ENCODE data around the gene ZSCAN21.

The ZSCAN21 gene

DNA sequence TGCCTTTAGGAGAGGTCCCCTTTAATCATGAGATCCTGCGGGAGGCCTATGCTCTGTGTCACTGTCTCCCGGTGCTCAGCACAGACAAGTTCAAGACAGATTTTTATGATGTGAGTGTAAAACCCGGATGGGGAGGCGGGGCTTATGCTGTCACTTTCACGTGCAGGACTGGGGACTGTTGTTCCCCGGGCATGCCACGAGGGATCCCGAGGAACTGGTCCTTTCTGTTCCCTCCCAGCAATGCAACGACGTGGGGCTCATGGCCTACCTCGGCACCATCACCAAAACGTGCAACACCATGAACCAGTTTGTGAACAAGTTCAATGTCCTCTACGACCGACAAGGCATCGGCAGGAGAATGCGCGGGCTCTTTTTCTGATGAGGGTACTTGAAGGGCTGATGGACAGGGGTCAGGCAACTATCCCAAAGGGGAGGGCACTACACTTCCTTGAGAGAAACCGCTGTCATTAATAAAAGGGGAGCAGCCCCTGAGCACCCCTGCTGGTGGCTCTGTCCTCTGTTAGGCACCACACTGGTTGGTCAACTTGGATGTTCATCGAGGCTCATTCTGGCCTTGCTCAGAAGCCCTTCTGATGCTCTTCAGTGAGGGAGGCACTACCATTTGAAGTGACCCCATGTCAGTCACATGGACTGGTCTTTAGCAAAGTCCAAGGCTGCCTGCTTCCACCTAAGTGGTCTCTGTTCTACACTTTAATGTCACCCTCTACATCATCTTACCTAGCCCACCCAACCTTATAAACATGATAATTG, 42.0 kb downstream of the ZSCAN21 start:
- DNase-seq (ENCODE audit: low read depth), result no peak
- no peak overlapping the region for H3K4me3 ChIP-seq (ENCODE audit: low read depth, low read length)

DNA sequence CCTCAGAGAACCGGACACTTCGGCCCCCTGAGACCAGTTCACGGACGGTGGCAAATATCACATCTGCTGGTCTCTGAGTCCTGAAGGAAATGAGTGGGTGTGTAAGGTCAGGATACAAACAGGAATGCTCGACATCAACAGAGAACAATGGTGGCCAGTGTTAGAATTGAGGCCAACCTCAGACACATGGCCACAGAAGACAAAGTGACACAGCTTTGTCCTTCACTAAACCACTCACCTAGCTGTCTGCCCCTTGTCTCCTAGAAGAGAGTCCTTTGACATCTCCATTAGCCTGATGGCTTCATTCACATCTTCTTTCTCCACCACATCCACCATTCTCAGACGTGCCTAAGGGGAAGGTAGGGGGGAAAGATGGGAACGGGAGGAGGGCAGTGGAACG, 43.5 kb downstream of the ZSCAN21 start:
- no peak overlapping the region for H3K4me3 ChIP-seq (ENCODE audit: low read depth, low read length)
- no peak for DNase-seq (ENCODE audit: low read depth)

DNA sequence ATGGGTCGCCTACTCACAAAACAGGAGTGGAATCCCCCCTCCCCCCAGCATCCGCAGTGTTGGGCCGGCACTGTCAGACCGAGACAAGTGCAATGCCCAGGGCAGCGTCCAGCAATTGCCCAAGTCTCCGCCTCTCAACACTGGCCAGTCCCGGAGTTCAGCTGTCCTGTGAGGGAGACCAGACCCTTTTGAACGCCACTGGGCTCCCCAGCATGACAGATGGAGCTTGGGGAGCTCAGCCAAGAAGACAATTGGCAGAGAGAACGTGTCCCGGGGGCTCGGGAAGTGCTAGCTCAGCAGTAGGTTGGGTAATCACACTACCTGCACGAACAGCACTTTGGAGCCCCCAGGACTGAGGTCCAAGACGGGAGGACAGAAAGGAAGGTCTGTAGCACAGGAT, 43.9 kb downstream of the ZSCAN21 start:
- H3K4me3 ChIP-seq (ENCODE audit: low read depth, low read length), result no peak overlapping the region
- DNase-seq (ENCODE audit: low read depth), result no peak

DNA sequence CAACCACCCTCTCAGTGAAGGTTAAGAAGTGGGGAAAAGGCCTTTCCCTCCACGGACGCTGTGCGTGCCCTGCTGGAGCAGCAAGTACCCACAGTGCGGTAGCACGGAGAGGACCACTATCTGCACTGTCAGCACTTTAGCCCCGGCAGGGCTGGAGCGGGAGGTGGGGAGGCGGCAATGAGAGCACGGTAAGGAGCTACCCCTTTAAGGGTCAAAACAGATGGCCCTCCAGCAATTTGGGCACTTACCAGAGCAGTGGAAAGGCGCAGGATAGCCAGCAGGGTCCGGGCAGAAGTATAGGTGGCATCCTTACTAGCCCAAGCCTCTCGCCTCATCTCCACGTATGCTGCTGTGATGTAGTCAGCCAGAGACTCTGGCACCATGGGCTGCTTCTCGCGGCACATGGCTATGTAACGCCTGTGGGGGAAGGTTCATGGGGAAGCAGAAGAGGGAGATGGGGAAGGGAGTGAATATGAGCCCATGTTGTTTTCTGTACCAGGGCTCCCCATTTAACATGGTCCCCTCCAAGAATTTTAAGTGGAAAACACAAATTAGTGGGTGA, 44.4 kb downstream of the ZSCAN21 start:
- no peak for DNase-seq (ENCODE audit: low read depth)

DNA sequence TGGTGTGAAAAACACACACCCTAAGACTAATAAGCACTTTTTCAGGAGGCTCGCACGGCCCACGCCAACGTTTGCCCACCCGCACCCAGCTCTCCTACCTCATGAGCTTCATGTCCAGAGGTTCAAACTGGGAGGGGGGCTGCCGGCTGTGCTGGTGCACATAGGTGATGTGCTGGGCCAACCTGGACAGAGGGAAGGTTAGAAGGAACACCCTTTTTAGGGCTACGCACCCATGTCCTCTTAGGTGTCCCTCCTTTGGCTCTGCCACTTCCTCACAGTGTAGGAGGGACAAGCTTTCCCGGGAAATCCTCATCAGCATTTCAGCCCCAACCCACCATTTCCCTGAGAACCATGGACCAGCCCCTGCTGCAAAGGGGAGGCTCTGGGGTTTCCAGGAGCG, 45.7 kb downstream of the ZSCAN21 start:
- H3K4me3 ChIP-seq (ENCODE audit: low read depth, low read length), result no peak overlapping the region
- no peak for DNase-seq (ENCODE audit: low read depth)

More for the DNA sequence above, 44.4 kb downstream of the ZSCAN21 start:
- no peak overlapping the region for H3K4me3 ChIP-seq (ENCODE audit: low read depth, low read length)

DNA sequence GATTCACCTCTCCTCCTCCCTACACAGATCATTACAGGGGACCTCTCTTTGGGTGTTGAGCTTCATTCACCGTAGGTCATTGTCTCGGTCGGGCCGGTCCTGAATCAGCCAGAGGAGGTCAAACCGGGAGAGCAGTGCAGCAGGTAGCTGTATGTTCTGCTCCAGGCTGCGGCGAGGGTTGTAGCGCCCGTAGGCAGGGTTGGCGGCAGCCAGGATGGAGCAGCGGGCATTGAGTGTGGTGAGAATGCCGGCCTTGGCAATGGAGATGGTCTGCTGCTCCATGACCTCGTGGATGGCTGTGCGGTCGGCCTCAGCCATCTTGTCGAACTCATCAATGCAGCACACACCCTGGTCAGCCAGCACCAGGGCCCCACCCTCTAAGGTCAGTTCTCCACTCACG, 46.1 kb downstream of the ZSCAN21 start:
- no peak overlapping the region for H3K4me3 ChIP-seq (ENCODE audit: low read depth, low read length)
- DNase-seq (ENCODE audit: low read depth), result no peak

DNA sequence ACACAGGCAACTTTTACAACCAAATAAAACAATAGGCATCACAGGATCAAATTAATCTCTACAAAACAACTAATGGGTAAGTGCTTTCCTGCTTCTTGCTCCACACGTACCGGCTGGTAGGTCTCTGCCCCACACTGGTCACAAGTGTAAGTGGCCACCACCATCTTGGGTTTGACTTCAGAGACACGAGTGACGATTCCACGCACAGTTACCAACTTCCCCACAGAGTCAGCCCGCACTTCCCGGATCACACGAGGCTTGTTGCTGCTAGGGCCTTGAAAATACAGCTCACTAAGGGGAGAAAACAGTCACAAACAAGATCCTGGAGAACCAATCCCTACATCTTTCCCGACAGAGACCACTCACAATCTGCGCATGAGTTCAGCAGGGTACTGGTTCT, 49.3 kb downstream of the ZSCAN21 start:
- H3K4me3 ChIP-seq (ENCODE audit: low read depth, low read length), result no peak overlapping the region
- DNase-seq (ENCODE audit: low read depth), result no peak

DNA sequence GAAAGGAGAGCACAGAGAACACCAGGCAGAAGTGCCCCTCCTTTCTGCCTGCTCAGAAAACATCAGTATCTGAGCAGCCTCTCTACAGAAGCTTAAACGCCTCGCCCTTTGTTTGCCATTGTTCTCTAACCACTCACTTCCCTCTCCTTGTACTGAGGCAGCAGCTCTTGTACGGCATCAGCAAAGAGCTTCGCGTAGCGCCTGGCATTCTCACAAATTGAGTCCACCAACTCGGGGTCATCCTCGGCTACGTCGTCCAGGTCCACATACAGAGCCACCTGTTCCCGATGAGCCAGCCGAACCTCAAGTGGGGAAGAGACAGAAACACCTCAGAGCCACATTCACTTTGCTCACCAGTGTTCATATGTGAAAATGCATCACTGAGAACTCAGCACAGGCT, 49.9 kb downstream of the ZSCAN21 start:
- H3K4me3 ChIP-seq (ENCODE audit: low read depth, low read length), result peak overlapping the region; percentile 86
- DNase-seq (ENCODE audit: low read depth), result no peak

DNA sequence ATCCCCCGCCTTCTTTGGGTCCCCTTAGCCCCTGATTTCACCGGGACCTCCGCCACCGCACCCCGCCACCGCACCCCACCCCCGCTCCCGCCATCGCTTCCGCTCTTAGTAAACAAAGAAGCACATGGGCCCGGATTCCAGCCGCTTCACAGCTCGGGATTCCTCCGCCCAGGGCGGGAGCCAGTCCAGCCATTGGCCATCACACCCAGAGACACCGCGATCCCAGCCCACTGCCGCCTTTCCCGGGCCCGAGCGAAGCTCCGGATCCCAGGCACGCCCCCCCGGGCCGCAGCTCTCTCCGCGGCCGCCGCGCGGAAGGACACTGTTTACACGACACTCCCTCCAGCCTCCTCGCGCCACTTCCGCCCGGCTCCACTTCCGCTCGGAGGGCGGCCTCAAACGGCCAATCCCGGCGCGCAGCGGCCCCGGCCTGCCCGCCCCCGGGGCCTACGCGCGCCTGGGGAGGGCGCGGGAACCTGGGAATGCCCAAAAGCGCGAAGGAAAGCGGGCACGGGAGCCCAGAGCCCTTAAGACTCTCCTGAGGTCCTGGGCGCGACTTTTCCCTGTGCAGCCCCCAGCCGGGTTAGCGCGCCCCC, 50.9 kb downstream of the ZSCAN21 start:
- peak overlapping the region; percentile 86 for H3K4me3 ChIP-seq (ENCODE audit: low read depth, low read length)
- DNase-seq (ENCODE audit: low read depth), result peak; percentile 98

DNA sequence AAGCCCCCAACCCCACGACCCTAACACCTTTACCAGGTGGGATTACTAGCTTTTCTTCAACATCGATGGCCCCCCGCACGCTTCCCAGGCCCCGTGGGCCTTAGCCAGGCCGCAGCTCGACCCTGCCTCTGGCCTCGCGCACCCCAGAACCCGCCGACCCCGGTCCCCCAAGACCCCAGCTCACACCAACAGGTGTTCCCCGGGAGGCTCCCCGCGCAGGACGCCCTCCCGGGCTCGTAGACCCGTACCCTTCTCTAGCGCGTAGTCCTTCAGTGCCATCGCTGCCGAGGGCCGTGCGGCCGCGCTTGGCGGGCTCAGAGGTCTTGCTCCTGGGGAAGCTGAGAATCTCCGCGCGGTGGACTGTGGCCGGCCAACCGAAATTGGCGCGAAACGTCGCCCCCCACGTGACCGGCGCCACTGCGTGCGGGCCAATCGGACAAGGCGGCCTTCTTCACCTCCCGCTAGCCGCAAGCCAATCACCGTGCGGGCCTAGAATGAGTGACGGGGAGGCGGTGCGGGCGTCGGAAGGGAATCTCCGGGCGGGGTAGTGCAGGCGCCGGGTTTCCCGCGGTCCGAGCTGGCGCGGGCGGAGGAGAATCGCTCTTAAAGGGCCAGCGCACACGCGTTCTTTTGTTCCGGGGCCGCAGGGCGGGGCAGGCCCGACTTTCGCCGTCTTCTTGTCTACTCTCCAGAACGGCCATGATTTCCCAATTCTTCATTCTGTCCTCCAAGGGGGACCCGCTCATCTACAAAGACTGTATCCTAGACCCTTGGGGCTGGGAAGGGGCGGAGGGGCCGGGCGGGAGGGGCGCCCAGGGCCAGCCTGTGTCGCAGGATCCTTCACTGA, 51.7 kb downstream of the ZSCAN21 start, which contains the start of the genes AP4M1 and MCM7:
Gene AP4M1 (plus strand): TSS at position 628 of the 847 bp plus-strand sequence. CDS start 72 bp downstream, at position 700.
Gene MCM7 (minus strand): TSS at position 382 of the 847 bp plus-strand sequence. CDS start 103 bp downstream, at position 279.
- DNase-seq (ENCODE audit: low read depth), result peak; percentile 98
- peak within 1 kb of the TSS; percentile 86 for H3K4me3 ChIP-seq (ENCODE audit: low read depth, low read length)

DNA sequence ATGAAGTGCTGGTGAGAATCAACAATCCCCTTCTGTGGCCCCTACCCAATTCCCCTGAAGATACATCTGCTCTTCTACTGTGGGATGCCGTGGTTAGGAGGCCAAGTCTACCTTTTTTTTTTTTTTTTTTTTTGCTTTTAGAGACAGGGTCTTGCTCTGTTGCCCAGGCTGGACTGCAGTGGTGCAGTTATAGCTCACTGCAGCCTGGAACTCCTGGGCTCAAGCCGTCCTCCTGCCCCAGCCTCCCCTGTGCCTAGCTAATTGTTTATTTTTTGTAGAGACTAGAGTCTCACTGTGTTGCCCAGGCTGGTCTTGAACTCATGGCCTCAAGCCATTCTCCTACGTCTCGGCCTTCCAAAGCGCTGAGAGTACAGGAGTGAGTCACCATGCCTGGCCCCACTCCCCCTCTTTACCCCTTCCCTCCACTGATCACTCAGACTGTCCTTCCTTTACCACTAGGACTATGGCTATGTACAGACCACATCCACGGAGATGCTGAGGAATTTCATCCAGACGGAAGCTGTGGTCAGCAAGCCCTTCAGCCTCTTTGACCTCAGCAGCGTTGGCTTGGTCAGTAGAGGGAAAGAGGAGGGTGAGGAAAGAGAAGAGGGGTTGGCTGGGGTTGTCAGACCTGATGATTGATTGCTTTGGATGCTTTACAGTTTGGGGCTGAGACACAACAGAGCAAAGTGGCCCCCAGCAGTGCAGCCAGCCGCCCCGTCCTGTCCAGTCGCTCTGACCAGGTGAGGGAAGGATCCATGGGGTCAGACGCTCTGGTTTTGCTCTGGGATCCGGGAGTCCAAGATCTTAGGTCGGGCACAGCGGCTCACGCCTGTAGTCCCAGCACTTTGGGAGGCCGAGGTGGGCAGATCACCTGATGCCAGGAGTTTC, 53.6 kb downstream of the ZSCAN21 start:
- H3K4me3 ChIP-seq (ENCODE audit: low read depth, low read length), result peak overlapping the region; percentile 86
- peak; percentile 26 for DNase-seq (ENCODE audit: low read depth)

DNA sequence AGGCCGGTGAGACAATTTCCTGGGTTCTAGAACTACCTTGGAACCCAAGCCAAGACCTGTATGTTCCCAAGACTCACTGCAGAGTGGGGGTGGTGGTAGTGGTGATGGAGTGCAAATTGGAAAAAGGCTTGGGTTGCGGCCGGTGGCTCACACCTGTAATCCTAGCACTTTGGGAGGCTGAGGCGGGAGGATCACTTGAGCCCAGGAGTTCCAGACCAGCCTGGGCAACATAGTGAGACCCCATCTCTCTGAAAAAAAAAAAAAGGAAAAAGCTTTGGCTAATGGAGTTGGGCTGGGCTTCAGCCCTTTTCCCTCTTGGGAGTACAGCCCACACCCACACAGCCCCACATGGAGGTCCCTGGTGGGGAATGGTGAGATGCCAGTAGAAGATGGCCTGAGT, 56.0 kb downstream of the ZSCAN21 start:
- no peak for DNase-seq (ENCODE audit: low read depth)
- H3K4me3 ChIP-seq (ENCODE audit: low read depth, low read length), result no peak overlapping the region

DNA sequence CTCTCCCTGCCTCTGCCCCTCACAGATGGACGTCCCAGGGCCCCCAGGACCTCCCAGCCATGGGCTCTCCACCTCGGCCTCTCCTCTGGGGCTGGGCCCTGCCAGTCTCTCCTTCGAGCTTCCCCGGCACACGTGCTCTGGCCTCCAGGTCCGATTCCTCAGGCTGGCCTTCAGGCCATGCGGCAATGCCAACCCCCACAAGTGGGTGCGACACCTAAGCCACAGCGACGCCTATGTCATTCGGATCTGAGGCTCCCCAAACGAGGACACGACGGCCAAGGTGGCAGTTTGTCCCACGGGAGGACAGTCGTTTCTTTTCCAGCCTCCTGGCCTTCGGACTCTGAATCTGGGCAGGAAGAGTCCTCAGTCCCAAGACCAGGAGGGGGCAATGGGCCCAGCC, 57.1 kb downstream of the ZSCAN21 start:
- no peak for DNase-seq (ENCODE audit: low read depth)
- H3K4me3 ChIP-seq (ENCODE audit: low read depth, low read length), result no peak overlapping the region

DNA sequence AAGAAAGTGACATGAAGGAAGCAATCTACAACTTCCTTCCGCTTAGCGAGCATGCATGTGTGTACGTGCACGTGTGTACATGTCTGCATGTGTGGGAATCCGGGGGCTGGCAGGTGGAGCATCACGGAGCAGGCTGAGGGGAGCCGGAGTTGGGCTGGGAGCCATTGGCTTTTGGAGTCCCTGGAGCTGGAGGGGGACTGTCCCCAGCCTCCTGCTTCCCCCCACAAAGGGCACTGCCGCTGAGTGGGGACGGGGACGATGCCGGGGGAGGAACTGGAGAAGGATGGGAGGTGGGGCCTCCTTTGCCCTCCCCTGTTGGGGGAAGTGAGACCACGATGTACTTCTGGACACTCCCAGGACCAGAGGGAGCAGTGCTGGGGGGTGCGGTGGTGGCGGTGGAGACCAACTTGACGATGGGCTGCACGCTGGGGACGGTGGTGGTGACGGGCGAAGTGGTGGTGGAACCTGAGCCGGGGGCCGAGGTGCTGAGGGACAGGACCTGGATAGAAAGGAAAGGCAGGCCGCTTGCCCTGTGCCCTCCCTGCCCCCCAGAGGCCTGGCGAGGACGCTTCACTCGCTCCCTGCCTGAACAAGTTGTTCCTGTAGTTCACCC, 57.7 kb downstream of the ZSCAN21 start:
- DNase-seq (ENCODE audit: low read depth), result no peak
- H3K4me3 ChIP-seq (ENCODE audit: low read depth, low read length), result no peak overlapping the region

DNA sequence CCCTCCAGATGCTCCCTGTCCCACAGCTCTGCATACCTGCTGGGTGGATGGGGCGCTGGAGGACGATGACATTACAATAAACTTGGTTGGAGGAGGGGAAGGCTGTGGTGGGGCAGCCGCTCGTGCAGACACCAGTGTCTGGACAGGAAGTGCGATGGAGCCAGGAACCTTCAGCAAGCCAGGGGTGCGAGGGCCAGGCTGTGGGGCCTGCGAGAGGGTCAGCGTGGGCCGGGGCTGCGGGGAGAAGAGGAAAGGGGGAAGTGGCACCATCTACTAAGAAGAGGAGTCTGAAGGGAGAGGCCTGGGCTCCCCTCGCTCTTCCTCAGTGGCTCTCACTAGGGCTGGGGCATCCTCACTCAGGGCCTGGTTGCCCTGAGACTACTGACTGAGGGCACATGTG, 58.3 kb downstream of the ZSCAN21 start:
- no peak for DNase-seq (ENCODE audit: low read depth)
- H3K4me3 ChIP-seq (ENCODE audit: low read depth, low read length), result no peak overlapping the region

DNA sequence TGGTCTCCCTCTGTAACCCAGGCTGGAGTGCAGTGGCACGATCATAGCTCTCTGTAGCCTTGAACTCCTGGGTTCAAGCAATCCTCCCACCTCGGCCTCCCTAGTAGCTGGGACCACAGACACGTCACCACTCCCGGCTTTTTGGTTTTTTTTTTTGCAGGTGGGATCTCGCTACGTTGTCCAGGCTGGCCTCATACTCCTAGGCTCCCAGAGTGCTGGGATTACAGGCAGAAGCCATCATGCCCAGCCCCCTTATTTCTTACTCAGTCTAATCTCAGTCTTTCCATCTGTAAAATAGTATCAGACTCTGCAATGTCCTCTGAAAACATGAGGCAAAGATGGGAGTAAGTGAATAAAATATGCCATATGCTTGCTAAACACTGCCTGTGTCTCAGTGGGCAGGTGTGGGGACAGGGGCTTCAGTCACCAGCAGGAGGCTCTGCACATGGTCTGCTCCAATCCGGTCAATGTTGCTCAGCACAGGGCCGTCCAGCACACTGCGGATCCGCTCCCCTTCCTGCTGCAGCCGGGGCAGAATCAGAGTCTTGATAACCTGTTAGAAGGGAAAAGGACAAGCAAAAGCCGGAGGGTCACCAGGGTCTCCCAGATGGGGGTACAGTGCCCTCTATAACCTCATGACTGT, 60.1 kb downstream of the ZSCAN21 start:
- DNase-seq (ENCODE audit: low read depth), result no peak
- no peak overlapping the region for H3K4me3 ChIP-seq (ENCODE audit: low read depth, low read length)

DNA sequence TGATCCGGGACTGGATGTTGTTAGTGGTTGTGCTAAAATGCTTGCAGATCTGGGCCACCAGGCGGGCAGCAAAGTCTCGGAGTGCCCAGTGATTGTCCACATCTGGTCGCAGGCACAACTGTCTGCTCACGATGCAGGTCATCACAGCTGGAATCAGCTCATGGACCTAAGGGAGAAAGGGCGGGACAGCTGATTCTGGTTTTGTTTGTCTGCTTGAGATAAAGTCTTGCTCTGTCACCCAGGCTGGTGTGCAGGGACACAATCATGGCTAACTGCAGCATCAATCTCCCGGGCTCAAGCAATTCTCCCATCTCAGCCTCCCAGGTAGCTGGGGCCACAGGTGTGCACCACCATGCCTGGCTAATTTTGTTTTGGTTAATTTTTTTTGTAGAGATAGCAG, 61.6 kb downstream of the ZSCAN21 start:
- no peak for DNase-seq (ENCODE audit: low read depth)
- H3K4me3 ChIP-seq (ENCODE audit: low read depth, low read length), result no peak overlapping the region

DNA sequence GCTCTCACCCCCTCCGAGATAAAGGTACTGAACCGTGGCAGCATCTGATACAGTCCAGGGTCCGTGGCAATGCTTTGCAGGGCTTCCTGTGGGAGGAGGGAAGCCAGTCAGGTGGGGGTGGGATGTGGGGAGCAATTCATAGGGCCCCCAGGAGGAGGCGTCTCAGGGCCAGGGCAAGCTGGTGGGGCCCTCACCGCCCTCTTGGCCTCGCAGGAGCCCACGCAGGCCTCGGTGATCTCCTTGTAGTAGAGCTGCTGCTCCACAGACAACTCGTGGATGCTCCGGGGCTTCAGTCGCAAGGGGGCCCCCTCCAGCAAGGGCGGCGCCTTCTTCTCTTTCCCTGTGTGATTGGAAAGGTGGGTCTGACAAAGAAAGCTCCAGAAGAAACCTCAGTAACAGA, 62.3 kb downstream of the ZSCAN21 start:
- H3K4me3 ChIP-seq (ENCODE audit: low read depth, low read length), result no peak overlapping the region
- no peak for DNase-seq (ENCODE audit: low read depth)

Measured in skeletal muscle cell (primary cell).